PFSK-1 (cell line): ENCODE measurements around the gene FAM227B.

Source experiments
- FOXP2 ChIP-seq: optimal IDR thresholded peaks from 2 replicates; pipeline ENCODE3; 2011; ENCODE audit warnings: borderline replicate concordance, control low read depth, inconsistent platforms; ENCODE audit not compliant: insufficient read depth; ENCODE audit errors: extremely low read length, extremely low read depth
- POLR2AphosphoS5 ChIP-seq: IDR thresholded peaks from 2 replicates; pipeline ENCODE4 v1.6.1; 2012; ENCODE audit warnings: low read depth, mild to moderate bottlenecking, control low read depth, low read length, moderate library complexity
- REST ChIP-seq, 2 experiments: IDR thresholded peaks; 2 replicates each; pipeline versions ENCODE4 v1.6.1 to v1.8.0; 2011 to 2012; ENCODE audit warnings: low read depth in 2 of 2, low read length in 2 of 2, control low read depth in 1 of 2, inconsistent platforms in 1 of 2, mild to moderate bottlenecking in 1 of 2, moderate library complexity in 1 of 2; ENCODE audit not compliant: insufficient read depth in 1 of 2
- SIN3A ChIP-seq: IDR thresholded peaks from 2 replicates; pipeline ENCODE4 v1.6.1; 2012; ENCODE audit warnings: mild to moderate bottlenecking, low read length, moderate library complexity, borderline replicate concordance; ENCODE audit not compliant: insufficient read depth
- TAF1 ChIP-seq: IDR thresholded peaks from 2 replicates; pipeline ENCODE4 v1.6.1; 2012; ENCODE audit warnings: low read length, control low read depth, borderline replicate concordance; ENCODE audit not compliant: insufficient read depth

Gene FAM227B

GRCh38 chr15:49309889-49310288, 310.7 kb downstream of the FAM227B start:
- no peak for TF ChIP-seq TAF1
- TF ChIP-seq FOXP2, result no peak
- no peak for TF ChIP-seq POLR2AphosphoS5
- TF ChIP-seq REST (IDR thresholded peaks at IDR 0.05; ENCODE audit: insufficient read depth in 1 of 2, low read depth in 2 of 2, low read length in 2 of 2), result no peak
- TF ChIP-seq SIN3A, result no peak

- no peak for TF ChIP-seq TAF1
- TF ChIP-seq POLR2AphosphoS5, result no peak
- TF ChIP-seq REST (IDR thresholded peaks at IDR 0.05; ENCODE audit: insufficient read depth in 1 of 2, low read depth in 2 of 2, low read length in 2 of 2), result no peak
- TF ChIP-seq FOXP2, result no peak
- TF ChIP-seq SIN3A, result no peak
Observed at GRCh38 chr15:49308686-49309085, 311.9 kb downstream of the FAM227B start.

GRCh38 chr15:49306551-49306950, 314.1 kb downstream of the FAM227B start:
- no peak for TF ChIP-seq SIN3A
- TF ChIP-seq POLR2AphosphoS5, result no peak
- TF ChIP-seq TAF1, result no peak
- TF ChIP-seq REST (IDR thresholded peaks at IDR 0.05; ENCODE audit: insufficient read depth in 1 of 2, low read depth in 2 of 2, low read length in 2 of 2), result no peak
- TF ChIP-seq FOXP2, result no peak

GRCh38 chr15:49303003-49303402, 317.6 kb downstream of the FAM227B start:
- TF ChIP-seq SIN3A, result no peak
- TF ChIP-seq FOXP2, result no peak
- no peak for TF ChIP-seq TAF1
- TF ChIP-seq POLR2AphosphoS5, result no peak
- TF ChIP-seq REST (IDR thresholded peaks at IDR 0.05; ENCODE audit: insufficient read depth in 1 of 2, low read depth in 2 of 2, low read length in 2 of 2), result no peak

- TF ChIP-seq POLR2AphosphoS5 (no peak), FOXP2 (no peak), REST (IDR thresholded peaks at IDR 0.05; ENCODE audit: insufficient read depth in 1 of 2, low read depth in 2 of 2, low read length in 2 of 2) (no peak), SIN3A (no peak), TAF1 (no peak)
Observed at GRCh38 chr15:49301562-49301961, 319.1 kb downstream of the FAM227B start.
